ENCODE results near the gene TMEM235.

Gene TMEM235

GRCh38 chr17:78230996-78231935, at the start of gene TMEM235:
Gene TMEM235 (plus strand): TSS chr17:78231631. CDS start chr17:78232024, 393 bp downstream.
- no peak for DNase-seq

- no peak for DNase-seq
Measured at GRCh38 chr17:78182504-78182903, 48.9 kb upstream of the TMEM235 start.

- DNase-seq: no peak
Measured at GRCh38 chr17:78183916-78184315, 47.5 kb upstream of the TMEM235 start.

GRCh38 chr17:78184351-78184750, 47.1 kb upstream of the TMEM235 start:
- no peak for DNase-seq

GRCh38 chr17:78184868-78185267, 46.6 kb upstream of the TMEM235 start:
- DNase-seq: no peak

GRCh38 chr17:78185981-78186691, 45.3 kb upstream of the TMEM235 start:
- no peak for DNase-seq

GRCh38 chr17:78186692-78187595, 44.5 kb upstream of the TMEM235 start, which contains the start of the genes AFMID and TK1:
Gene AFMID (plus strand): TSS chr17:78187362. CDS start chr17:78187371, 9 bp downstream.
Gene TK1 (minus strand): TSS chr17:78187052. CDS start chr17:78186994, 58 bp downstream.
- peak; percentile 97 for DNase-seq

GRCh38 chr17:78196716-78197115, 34.7 kb upstream of the TMEM235 start:
- no peak for DNase-seq

GRCh38 chr17:78197147-78197832, 34.1 kb upstream of the TMEM235 start:
- DNase-seq: no peak

GRCh38 chr17:78200451-78200850, 31.0 kb upstream of the TMEM235 start:
- DNase-seq: no peak

GRCh38 chr17:78202666-78203065, 28.8 kb upstream of the TMEM235 start:
- no peak for DNase-seq

- DNase-seq: no peak
Measured at GRCh38 chr17:78204387-78205123, 26.9 kb upstream of the TMEM235 start.

GRCh38 chr17:78205124-78205775, 26.2 kb upstream of the TMEM235 start:
- DNase-seq: no peak

GRCh38 chr17:78206298-78206697, 25.1 kb upstream of the TMEM235 start:
- DNase-seq: no peak

GRCh38 chr17:78208486-78208885, 22.9 kb upstream of the TMEM235 start:
- DNase-seq: no peak

- DNase-seq: no peak
Measured at GRCh38 chr17:78210111-78210510, 21.3 kb upstream of the TMEM235 start.

- DNase-seq: no peak
Measured at GRCh38 chr17:78211032-78211431, 20.4 kb upstream of the TMEM235 start.

GRCh38 chr17:78214016-78214705, 17.3 kb upstream of the TMEM235 start, which contains the start of gene BIRC5:
Gene BIRC5 (plus strand): TSS chr17:78214253. CDS start chr17:78214317, 64 bp downstream.
- DNase-seq: peak; percentile 92

- no peak for DNase-seq
Measured at GRCh38 chr17:78214706-78215061, 16.7 kb upstream of the TMEM235 start.
